HepG2 (cell line): ENCODE results near the gene IL22RA1. TPM values are rescaled to one million over a fixed set of nuclear protein-coding genes. Genes with fewer than 3 reads are reported as not detected.

Experiments
- ATAC-seq: fragments of 200-7000 bp; cut with Tn5 transposase; 3 replicates; pipeline ENCODE4 v1.9.1; 2020; ENCODE audit warnings: mild to moderate bottlenecking, moderate library complexity
- BruUV-seq: library from RNA; stranded (reverse); fragments of 400-500 nt; replicated peaks from 2 replicates; lab custom pipeline; 2021; lab: Mats Ljungman, UMichigan
- CTCF ChIA-PET: fragments of 300-600 bp; formaldehyde crosslinking; extraction: SDS; loops from one replicate; lab custom pipeline; 2021; ENCODE audit warnings: low total read pairs, inconsistent platforms, low intra/inter-chr PET ratio; lab: Yijun Ruan, JAX
- POLR2A ChIA-PET: fragments of 350-600 bp; sonication (Branson Sonifier 250); formaldehyde crosslinking; loops from one replicate; lab custom pipeline; 2020; ENCODE audit warnings: antibody characterized with exemption, inconsistent platforms; lab: Yijun Ruan, JAX
- DNase-seq: peaks from one replicate; pipeline ENCODE4 v3.0.0-alpha.2; 2015; ENCODE audit warnings: low spot score
- FAIRE-seq: peaks from 3 replicates; lab custom pipeline; 2011; peaks lifted over from hg19 to GRCh38; lab: Jason Lieb, UNC
- H2AFZ ChIP-seq: one replicate; pipeline ENCODE4 v1.6.1; 2011; ENCODE audit warnings: low read length, inconsistent platforms
- H3K27ac ChIP-seq: fragments of 300-600 bp; 3 replicates; pipeline ENCODE4 v1.8.0; 2011; ENCODE audit warnings: mixed run types, mild to moderate bottlenecking, mixed read lengths, low read length, inconsistent platforms; ENCODE audit not compliant: insufficient read depth; ENCODE audit errors: extremely low read length
- H3K27me3 ChIP-seq, 2 experiments: fragments of 200-600 bp in 1 of 2; 2 replicates in 1 of 2; 3 replicates in 1 of 2; pipeline versions ENCODE4 v1.6.0 to v1.8.0; 2011; ENCODE audit warnings: low read length in 2 of 2, mild to moderate bottlenecking in 2 of 2, moderate library complexity in 2 of 2, inconsistent platforms in 1 of 2; ENCODE audit not compliant: insufficient read depth in 2 of 2, control insufficient read depth in 1 of 2
- H3K36me3 ChIP-seq, 2 experiments: fragments of 200-600 bp in 1 of 2; replicated peaks in 1 of 2; 2 replicates in 1 of 2; 3 replicates in 1 of 2; pipeline versions ENCODE4 v1.5.1 to v1.8.0; 2011; ENCODE audit warnings: low read length in 2 of 2, inconsistent platforms in 1 of 2; ENCODE audit not compliant: insufficient read depth in 2 of 2, control insufficient read depth in 1 of 2
- H3K4me1 ChIP-seq: 2 replicates; pipeline ENCODE4 v1.5.1; 2012; ENCODE audit warnings: low read length, inconsistent platforms; ENCODE audit not compliant: insufficient read depth
- H3K4me2 ChIP-seq: 2 replicates; pipeline ENCODE4 v1.6.0; 2011; ENCODE audit warnings: low read depth, low read length, inconsistent platforms
- H3K4me3 ChIP-seq, 3 experiments: fragments of 200-600 bp in 1 of 3; sonication (generic), shearing (Covaris generic) in 1 of 3; replicated peaks in 1 of 3; 2 replicates each; pipeline ENCODE4 v1.5.1; 2011 to 2016; ENCODE audit warnings: low read length in 3 of 3, inconsistent platforms in 2 of 3, low read depth in 2 of 3, mild to moderate bottlenecking in 2 of 3, control low read depth in 1 of 3, mixed read lengths in 1 of 3; ENCODE audit not compliant: insufficient read depth in 1 of 3
- H3K79me2 ChIP-seq: one replicate; pipeline ENCODE4 v1.6.1; 2011; ENCODE audit warnings: low read length, inconsistent platforms; ENCODE audit not compliant: insufficient read depth
- H3K9ac ChIP-seq: 2 replicates; pipeline ENCODE4 v1.6.0; 2011; ENCODE audit warnings: mild to moderate bottlenecking, low read depth, low read length, inconsistent platforms; ENCODE audit not compliant: insufficient read depth
- H3K9me3 ChIP-seq: 2 replicates; pipeline ENCODE4 v1.5.1; 2012; ENCODE audit warnings: mild to moderate bottlenecking, low read length
- H4K20me1 ChIP-seq: 2 replicates; pipeline ENCODE4 v1.6.0; 2011; ENCODE audit warnings: inconsistent platforms, mild to moderate bottlenecking, low read length, moderate library complexity; ENCODE audit not compliant: insufficient read depth
- HOXD1 ChIP-seq: sonication (generic); formaldehyde crosslinking; IDR thresholded peaks from 2 replicates; pipeline ENCODE4 v1.5.0; 2020; ENCODE audit warnings: missing genetic modification reagents
- PHF21A ChIP-seq: sonication (generic); formaldehyde crosslinking; IDR thresholded peaks from 2 replicates; pipeline ENCODE4 v1.5.0; 2020; ENCODE audit warnings: mild to moderate bottlenecking, missing genetic modification reagents
- ZNF235 ChIP-seq: sonication (generic); formaldehyde crosslinking; IDR thresholded peaks from 2 replicates; pipeline ENCODE4 v1.8.1; 2023; ENCODE audit warnings: mild to moderate bottlenecking, missing genetic modification reagents, borderline replicate concordance
- ZNF441 ChIP-seq: sonication (generic); formaldehyde crosslinking; IDR thresholded peaks from 2 replicates; pipeline ENCODE4 v1.7.0; 2021; ENCODE audit warnings: missing genetic modification reagents, borderline replicate concordance
- ZNF552 ChIP-seq: sonication (generic); formaldehyde crosslinking; IDR thresholded peaks from 2 replicates; pipeline ENCODE4 v1.9.0; 2022; ENCODE audit warnings: missing genetic modification reagents, mild to moderate bottlenecking, borderline replicate concordance
- WGBS: methylation state at CpG from one replicate; pipeline ENCODE4 v1.1.6; 2017; ENCODE audit warnings: low lambda C conversion rate; 5-methylcytosine and 5-hydroxymethylcytosine counted together
- in situ Hi-C: cut with HindIII; loops from 2 replicates; pipeline ENCODE4 v1.10.0; 2017; ENCODE audit warnings: low pct_unique_long_range_greater_than_20kb; ENCODE audit not compliant: extremely low pct_ligation_motif_present
- intact Hi-C: fragments of 100-400 bp; cut with micrococcal nuclease; formaldehyde crosslinking; loops from one replicate; pipeline ENCODE4 v1.10.0; 2022; ENCODE audit not compliant: unreplicated experiment
- polyA plus RNA-seq, 8 experiments: library from polyadenylated mRNA; depleted of rRNA in 3 of 8; stranded (reverse) in 7 of 8; unstranded in 1 of 8; fragments of >200 nt; fragmentation: Illumina TruSeq in 4 of 8; extraction: Trizol in 4 of 8; gene quantifications; 2 replicates each; pipeline versions ENCODE4 v1.2.1 to v1.2.3, GENCODE V29; 2011 to 2016; ENCODE audit warnings: low read depth in 4 of 8, missing spikeins in 1 of 8, mixed read lengths in 1 of 8; ENCODE audit not compliant: insufficient read depth in 1 of 8
- total RNA-seq, 5 experiments: library from RNA; depleted of rRNA; stranded (reverse); fragments of >200 nt; fragmentation: Illumina TruSeq; extraction: Trizol; gene quantifications; 2 replicates each; pipeline ENCODE4 v1.2.3, GENCODE V29; 2016; ENCODE audit warnings: low read depth in 1 of 5
- TF ChIP-seq, protein P1 (sequence below): sonication (generic); formaldehyde crosslinking; IDR thresholded peaks from 2 replicates; pipeline ENCODE4 v1.4.0; 2020; ENCODE audit warnings: missing genetic modification reagents, low read depth, mild to moderate bottlenecking, borderline replicate concordance
- TF ChIP-seq, protein P2 (sequence below): sonication (generic); formaldehyde crosslinking; IDR thresholded peaks from 2 replicates; pipeline ENCODE4 v1.4.0; 2020; ENCODE audit warnings: missing genetic modification reagents
- TF ChIP-seq, protein P3 (sequence below): sonication (generic); formaldehyde crosslinking; IDR thresholded peaks from 2 replicates; pipeline ENCODE4 v1.4.0; 2020; ENCODE audit warnings: mild to moderate bottlenecking, low read depth, missing genetic modification reagents
- TF ChIP-seq, protein P4 (sequence below): IDR thresholded peaks from 2 replicates; pipeline ENCODE4 v1.6.1; 2016; ENCODE audit warnings: missing genetic modification reagents, missing compliant biosample characterization

The IL22RA1 gene
- total and polyA plus RNA-seq, 2 of the 13 experiments (the other 11 are each of a cell fraction or from before 2014, with no cell fraction given), result 4.4 to 10.2 TPM

DNA sequence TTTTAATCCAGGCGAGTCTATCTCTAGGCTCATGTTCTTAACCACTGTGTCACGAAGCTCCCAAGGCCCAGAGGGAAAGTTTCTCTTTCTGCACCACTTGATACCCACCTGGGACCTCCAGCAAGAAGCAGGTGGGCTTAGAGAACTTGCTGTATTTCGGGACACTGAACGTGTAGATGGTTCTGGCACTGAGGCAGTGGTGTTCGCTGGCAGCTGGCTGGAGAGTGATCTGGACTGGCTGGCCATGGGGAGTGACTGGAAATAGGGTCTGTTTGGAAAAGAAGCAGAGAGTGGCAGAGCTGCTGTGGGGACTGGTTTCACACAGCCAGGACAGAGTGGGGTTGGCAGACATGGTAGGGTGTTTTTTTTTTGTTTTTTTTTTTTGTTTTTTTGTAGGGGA lies 16.4 kb upstream of the IL22RA1 start:
- H3K27ac ChIP-seq, result no peak overlapping the region
- no peaks in the 10 kb centered on the region for H3K9me3 ChIP-seq
- H3K4me2 ChIP-seq, result no peak overlapping the region
- H3K4me3 ChIP-seq, result no peak overlapping the region
- no peaks in the 10 kb centered on the region for H3K79me2 ChIP-seq
- FAIRE-seq (no peak), DNase-seq (no peak), ATAC-seq (no peak)
- H3K4me1 ChIP-seq, result peaks cover 13% of the 10 kb centered on the region
- H3K36me3 ChIP-seq, result peaks cover 2 to 15% of the 10 kb centered on the region in 2 experiments; a peak in 4 of 5 replicates
- in situ Hi-C loops, result no loop called here
- no TSS peak for BruUV-seq
- no peak overlapping the region for H2AFZ ChIP-seq
- H3K27me3 ChIP-seq, result no peaks in the 10 kb centered on the region
- CTCF ChIA-PET, result no interaction called here
- POLR2A ChIA-PET, result interaction anchor here (0.9 kb wide), 1 partner anchor 9 kb away, joined by 3 read pairs; no protein-coding TSS in a partner anchor
- no peak overlapping the region for H3K9ac ChIP-seq
- H4K20me1 ChIP-seq, result no peaks in the 10 kb centered on the region
- 100% methylated on average over 5 of the region's 5 CpGs for WGBS
- intact Hi-C loops, result no loop called here
- TF ChIP-seq ZNF441 (CRISPR knock-in tag), result no peak
- no peak for TF ChIP-seq ZNF235 (CRISPR knock-in tag)
- TF ChIP-seq HOXD1 (CRISPR knock-in tag), result no peak
- TF ChIP-seq ZNF552 (CRISPR knock-in tag), result no peak

DNA sequence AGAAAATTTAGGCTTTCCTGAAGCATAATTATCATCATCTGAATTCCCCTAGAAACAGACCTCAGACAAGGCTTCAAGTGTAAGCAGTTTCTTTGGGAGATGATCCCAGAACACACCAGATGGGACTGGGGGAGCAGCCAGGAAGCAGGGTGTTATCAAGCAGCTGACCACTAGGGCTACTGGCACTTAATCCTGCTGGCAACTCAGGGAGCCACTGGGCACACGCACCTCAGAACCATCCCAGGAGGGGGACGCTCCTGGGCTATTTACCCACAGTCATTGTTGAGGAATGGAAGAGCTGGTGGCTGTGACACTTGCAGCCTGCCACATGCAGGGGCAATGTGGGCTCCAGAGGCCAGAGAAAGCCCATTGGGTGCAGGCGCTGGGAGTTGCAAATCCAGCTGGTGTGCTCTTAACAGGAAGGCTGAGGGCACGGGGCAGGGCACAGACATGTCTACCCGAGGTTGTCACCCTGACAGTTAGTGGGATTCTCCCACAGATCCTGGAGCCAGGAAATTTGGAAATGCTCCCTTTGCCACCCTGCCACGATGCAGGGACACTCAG lies 15.1 kb upstream of the IL22RA1 start:
- Histone ChIP-seq H3K9ac (no peak overlapping the region), H3K79me2 (no peaks in the 10 kb centered on the region), H3K36me3 (peaks cover 2 to 14% of the 10 kb centered on the region in 2 experiments; a peak in 4 of 5 replicates), H3K27ac (no peak overlapping the region), H3K27me3 (no peaks in the 10 kb centered on the region), H3K9me3 (no peaks in the 10 kb centered on the region), H3K4me2 (no peak overlapping the region), H3K4me3 (no peak overlapping the region), H2AFZ (no peak overlapping the region), H4K20me1 (no peaks in the 10 kb centered on the region), H3K4me1 (peaks cover 13% of the 10 kb centered on the region)
- in situ Hi-C loops (no loop called here), intact Hi-C loops (no loop called here)
- DNase-seq, result no peak
- CTCF ChIA-PET, result interaction anchor here (0.5 kb wide), 1 partner anchor 383 kb away, joined by 3 read pairs; no protein-coding TSS in a partner anchor
- peak; percentile 68 for ATAC-seq
- WGBS, result 60% methylated on average over 1 of the region's 6 CpGs
- POLR2A ChIA-PET, result interaction anchor here (1.0 kb wide), 1 partner anchor 29 kb away, joined by 3 read pairs; no protein-coding TSS in a partner anchor
- FAIRE-seq, result no peak
- BruUV-seq, result no TSS peak
- TF ChIP-seq, protein P1, sequence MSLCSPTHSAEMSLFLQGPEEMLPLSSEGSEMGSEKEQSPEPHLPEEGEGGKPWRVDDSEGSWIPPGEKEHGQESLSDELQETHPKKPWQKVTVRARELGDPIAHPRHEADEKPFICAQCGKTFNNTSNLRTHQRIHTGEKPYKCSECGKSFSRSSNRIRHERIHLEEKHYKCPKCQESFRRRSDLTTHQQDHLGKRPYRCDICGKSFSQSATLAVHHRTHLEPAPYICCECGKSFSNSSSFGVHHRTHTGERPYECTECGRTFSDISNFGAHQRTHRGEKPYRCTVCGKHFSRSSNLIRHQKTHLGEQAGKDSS (CRISPR knock-in tag), result no peak
- TF ChIP-seq, protein P2, sequence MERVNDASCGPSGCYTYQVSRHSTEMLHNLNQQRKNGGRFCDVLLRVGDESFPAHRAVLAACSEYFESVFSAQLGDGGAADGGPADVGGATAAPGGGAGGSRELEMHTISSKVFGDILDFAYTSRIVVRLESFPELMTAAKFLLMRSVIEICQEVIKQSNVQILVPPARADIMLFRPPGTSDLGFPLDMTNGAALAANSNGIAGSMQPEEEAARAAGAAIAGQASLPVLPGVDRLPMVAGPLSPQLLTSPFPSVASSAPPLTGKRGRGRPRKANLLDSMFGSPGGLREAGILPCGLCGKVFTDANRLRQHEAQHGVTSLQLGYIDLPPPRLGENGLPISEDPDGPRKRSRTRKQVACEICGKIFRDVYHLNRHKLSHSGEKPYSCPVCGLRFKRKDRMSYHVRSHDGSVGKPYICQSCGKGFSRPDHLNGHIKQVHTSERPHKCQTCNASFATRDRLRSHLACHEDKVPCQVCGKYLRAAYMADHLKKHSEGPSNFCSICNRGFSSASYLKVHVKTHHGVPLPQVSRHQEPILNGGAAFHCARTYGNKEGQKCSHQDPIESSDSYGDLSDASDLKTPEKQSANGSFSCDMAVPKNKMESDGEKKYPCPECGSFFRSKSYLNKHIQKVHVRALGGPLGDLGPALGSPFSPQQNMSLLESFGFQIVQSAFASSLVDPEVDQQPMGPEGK (CRISPR knock-in tag), result no peak
- TF ChIP-seq, protein P3, sequence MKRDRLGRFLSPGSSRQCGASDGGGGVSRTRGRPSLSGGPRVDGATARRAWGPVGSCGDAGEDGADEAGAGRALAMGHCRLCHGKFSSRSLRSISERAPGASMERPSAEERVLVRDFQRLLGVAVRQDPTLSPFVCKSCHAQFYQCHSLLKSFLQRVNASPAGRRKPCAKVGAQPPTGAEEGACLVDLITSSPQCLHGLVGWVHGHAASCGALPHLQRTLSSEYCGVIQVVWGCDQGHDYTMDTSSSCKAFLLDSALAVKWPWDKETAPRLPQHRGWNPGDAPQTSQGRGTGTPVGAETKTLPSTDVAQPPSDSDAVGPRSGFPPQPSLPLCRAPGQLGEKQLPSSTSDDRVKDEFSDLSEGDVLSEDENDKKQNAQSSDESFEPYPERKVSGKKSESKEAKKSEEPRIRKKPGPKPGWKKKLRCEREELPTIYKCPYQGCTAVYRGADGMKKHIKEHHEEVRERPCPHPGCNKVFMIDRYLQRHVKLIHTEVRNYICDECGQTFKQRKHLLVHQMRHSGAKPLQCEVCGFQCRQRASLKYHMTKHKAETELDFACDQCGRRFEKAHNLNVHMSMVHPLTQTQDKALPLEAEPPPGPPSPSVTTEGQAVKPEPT (CRISPR knock-in tag), result no peak
- TF ChIP-seq PHF21A (CRISPR knock-in tag), result no peak
- TF ChIP-seq, protein P4, sequence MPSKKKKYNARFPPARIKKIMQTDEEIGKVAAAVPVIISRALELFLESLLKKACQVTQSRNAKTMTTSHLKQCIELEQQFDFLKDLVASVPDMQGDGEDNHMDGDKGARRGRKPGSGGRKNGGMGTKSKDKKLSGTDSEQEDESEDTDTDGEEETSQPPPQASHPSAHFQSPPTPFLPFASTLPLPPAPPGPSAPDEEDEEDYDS (CRISPR knock-in tag), result no peak
